ENCODE data around the gene SHC3. TPM values are rescaled to one million over a fixed set of nuclear protein-coding genes. Genes with fewer than 3 reads are reported as not detected.

The SHC3 gene
- total RNA-seq, 1 experiment from 2014 or later, result 1.8 TPM

- Histone ChIP-seq H3K23me2 (ENCODE audit: insufficient read length, low read depth, low read length, poor library complexity, severe bottlenecking) (peaks cover 18% of the 10 kb centered on the region), H3K9me3 (ENCODE audit: control insufficient read depth, low read depth, low read length) (no peaks in the 10 kb centered on the region), H4K91ac (ENCODE audit: insufficient read length, low read depth, low read length) (no peak overlapping the region), H2BK5ac (ENCODE audit: insufficient read length, low read length) (no peak overlapping the region), H3K4me1 (ENCODE audit: insufficient read depth, low read length) (no peaks in the 10 kb centered on the region; the same call in 1 of the 2 replicates), H3K14ac (ENCODE audit: insufficient read depth, low read length) (no peak overlapping the region), H2BK12ac (ENCODE audit: insufficient read length, low read depth, low read length) (no peak overlapping the region), H2AFZ (ENCODE audit: low read length) (no peak overlapping the region), H3K27me3 (ENCODE audit: insufficient read depth, low read length) (0 out of 2 replicates have a peak, but pooled peaks cover 2% of the 10 kb centered on the region), H3K4ac (ENCODE audit: low read depth, low read length) (no peak overlapping the region), H2BK15ac (ENCODE audit: low read depth, low read length) (no peak overlapping the region), H3K79me1 (ENCODE audit: insufficient read depth, low read depth, low read length, poor library complexity, severe bottlenecking) (no peaks in the 10 kb centered on the region), H3T11ph (ENCODE audit: low read length) (no peak overlapping the region), H3K79me2 (ENCODE audit: insufficient read depth, low read length) (no peaks in the 10 kb centered on the region), H2AK5ac (ENCODE audit: insufficient read length, low read length) (no peak overlapping the region), H3K18ac (ENCODE audit: insufficient read length, low read depth, low read length) (no peak overlapping the region), H4K5ac (ENCODE audit: insufficient read length, low read depth, low read length) (no peak overlapping the region), H3K9ac (ENCODE audit: extremely low read depth, insufficient read length, low read length) (no peak overlapping the region), H2BK20ac (ENCODE audit: low read depth, low read length, poor library complexity, severe bottlenecking) (no peak overlapping the region), H2BK120ac (ENCODE audit: low read depth, low read length, poor library complexity, severe bottlenecking) (no peak overlapping the region), H3K23ac (ENCODE audit: insufficient read length, low read depth, low read length) (no peak overlapping the region), H4K20me1 (ENCODE audit: control insufficient read depth, insufficient read depth, insufficient read length) (peaks cover 3% of the 10 kb centered on the region), H3K56ac (ENCODE audit: insufficient read length, low read depth, low read length) (no peak overlapping the region), H4K8ac (replicated peaks; ENCODE audit: insufficient read length, low read depth, low read length) (no peak overlapping the region), H3K4me2 (ENCODE audit: insufficient read depth, insufficient read length, low read length) (no peak overlapping the region), H3K27ac (ENCODE audit: insufficient read length, low read depth, low read length) (no peak overlapping the region)
- Mint-ChIP-seq H3K9me3 (no peaks in the 10 kb centered on the region; a peak in 2 of 5 replicates), H3K27me3 (ENCODE audit: low read depth) (peaks cover 12% of the 10 kb centered on the region), H3K27ac (no peak overlapping the region), H3K4me1 (peaks cover 24 to 33% of the 10 kb centered on the region in 2 experiments), H3K36me3 (ENCODE audit: insufficient read depth in 1 of 3, low read depth in 3 of 3) (peaks cover 0 to 5% (median 4%) of the 10 kb centered on the region in 3 experiments; a peak in 3 of 7 replicates), H3K4me3 (no peak overlapping the region)
- WGBS (ENCODE audit: extremely low coverage, insufficient read length, low lambda C conversion rate), result no CpG with 5 or more reads among the region's 2 CpGs
- no peak for DNase-seq
- no peak for TF ChIP-seq CTCF (conservative IDR thresholded peaks at IDR 0.05)
Measured at GRCh38 chr9:88993327-88993726, 185.3 kb downstream of the SHC3 start.

Data from H9 (cell line).